Fibroblast of the conjunctiva (primary cell): ENCODE results near the gene FOLR2.

Experiments
- DNase-seq: peaks from one replicate; pipeline ENCODE4 v3.0.0-alpha.2; 2010; ENCODE audit warnings: low read depth

The FOLR2 gene

DNA sequence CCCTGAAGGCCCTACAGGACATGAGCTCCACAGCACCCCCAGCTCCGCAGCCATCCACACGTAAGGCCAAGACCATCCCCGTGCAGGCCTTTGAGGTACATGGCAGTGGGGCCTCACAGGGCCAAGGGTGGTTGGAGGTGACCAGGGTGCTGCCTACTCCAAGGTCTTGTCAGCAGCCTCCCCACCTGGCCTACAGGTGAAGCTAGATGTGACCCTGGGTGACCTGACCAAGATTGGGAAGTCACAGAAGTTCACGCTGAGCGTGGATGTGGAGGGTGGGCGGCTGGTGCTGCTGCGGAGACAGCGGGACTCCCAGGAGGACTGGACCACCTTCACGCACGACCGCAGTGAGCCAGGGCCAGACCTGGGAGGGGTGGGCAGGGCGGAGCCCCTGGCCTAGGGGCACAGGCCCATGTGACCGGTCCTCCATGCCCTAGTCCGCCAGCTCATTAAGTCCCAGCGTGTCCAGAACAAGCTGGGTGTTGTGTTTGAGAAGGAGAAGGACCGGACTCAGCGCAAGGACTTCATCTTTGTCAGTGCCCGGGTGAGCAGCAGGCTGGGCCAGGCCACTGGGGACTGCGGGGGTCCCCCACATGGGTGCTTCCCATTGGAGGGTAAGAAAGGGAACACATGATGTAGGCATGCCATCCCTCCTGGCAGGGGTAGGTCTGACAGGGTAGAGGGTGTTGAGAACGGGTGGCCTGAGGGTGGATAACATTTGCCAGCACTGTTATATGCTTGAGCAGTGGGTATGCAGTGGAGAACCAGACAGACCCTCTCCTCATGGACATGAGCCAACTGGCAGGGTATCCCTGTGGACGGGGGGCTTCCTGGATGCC lies 13.6 kb downstream of the FOLR2 start:
- DNase-seq, result no peak

DNA sequence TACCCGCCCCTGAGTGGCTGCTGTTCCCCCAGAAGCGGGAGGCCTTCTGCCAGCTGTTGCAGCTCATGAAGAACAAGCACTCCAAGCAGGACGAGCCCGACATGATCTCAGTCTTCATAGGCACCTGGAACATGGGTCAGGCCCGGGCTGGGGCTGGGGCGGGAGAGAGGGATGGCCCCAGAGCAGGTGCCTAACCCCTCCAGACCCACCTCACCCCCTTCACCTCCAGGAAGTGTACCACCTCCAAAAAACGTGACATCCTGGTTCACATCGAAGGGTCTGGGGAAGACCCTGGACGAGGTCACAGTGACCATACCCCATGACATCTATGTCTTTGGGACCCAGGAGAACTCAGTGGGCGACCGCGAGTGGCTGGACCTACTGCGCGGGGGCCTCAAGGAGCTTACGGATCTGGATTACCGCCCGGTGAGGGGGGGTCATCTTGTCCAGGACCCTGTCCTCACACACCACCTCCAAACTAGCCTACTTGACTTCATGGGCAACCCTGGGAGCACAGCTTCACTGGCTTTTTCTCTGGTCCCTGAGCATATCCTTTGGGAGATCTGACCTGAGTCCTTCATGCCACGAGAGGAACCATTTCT lies 14.3 kb downstream of the FOLR2 start:
- DNase-seq, result no peak

DNA sequence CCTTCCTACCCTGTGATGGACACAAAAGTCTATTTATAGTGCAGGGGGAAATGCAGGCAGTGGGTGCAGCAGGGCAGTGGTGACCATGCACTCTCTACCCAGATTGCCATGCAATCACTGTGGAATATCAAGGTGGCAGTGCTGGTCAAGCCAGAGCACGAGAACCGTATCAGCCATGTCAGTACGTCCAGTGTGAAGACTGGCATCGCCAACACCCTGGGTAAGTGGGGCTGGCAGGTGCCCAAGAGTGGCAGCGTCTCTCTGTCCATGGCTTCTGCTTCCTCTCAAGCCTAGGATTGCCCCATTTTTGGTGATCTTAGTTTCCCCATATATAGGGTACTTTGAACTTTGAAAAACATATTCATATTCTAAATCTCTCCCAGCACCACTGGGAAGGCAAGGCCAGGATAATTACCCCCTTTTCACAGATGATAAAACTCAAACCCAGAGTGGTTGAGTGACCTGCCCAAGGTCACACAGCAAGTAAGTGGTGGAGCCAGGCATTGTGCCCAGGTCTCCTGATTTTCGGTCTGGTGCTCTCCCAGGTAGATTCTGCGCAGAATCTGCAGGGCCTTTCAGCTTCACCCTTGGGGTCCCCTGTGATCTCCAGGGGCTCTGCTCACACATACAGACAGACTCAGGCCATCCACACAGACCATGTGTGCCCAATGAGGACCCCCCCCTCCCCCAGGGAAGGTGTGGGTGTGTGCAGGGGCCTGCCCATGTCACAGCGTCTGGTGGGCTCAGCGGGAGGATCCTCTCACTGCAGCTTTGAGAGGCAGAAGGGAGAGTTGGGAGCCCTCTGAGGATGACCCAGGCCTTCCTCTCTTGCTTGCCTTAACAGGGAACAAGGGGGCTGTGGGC lies 15.0 kb downstream of the FOLR2 start:
- no peak for DNase-seq

DNA sequence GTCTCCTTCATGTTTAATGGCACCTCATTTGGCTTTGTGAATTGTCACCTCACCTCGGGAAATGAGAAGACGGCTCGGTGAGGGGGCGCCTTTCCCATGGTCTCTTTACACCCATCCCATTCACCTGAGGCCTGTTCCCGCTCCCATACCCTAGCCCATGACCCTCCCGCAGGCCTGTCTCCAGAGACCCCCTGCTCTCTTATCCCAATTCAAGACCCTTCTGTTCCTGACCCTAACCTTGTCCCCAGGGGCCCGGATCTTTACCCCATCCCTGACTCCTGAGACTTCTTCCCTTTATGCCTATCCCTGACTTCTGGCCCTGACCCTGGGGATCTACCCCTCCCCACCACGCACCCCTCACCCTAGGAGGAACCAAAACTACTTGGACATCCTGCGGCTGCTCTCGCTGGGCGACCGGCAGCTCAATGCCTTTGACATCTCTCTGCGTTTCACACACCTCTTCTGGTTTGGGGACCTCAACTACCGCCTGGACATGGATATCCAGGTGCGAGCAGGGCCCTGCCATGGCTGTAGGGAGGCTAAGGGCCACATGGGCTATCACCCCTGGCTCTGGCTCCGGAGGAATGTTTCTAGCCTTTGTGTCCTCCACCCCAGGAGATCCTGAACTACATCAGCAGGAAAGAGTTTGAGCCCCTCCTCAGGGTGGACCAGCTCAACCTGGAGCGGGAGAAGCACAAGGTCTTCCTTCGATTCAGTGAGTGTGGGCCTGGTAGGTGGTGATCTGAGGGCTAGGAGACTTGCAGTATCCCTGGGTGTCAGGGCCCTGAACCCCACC lies 15.9 kb downstream of the FOLR2 start:
- DNase-seq, result no peak

DNA sequence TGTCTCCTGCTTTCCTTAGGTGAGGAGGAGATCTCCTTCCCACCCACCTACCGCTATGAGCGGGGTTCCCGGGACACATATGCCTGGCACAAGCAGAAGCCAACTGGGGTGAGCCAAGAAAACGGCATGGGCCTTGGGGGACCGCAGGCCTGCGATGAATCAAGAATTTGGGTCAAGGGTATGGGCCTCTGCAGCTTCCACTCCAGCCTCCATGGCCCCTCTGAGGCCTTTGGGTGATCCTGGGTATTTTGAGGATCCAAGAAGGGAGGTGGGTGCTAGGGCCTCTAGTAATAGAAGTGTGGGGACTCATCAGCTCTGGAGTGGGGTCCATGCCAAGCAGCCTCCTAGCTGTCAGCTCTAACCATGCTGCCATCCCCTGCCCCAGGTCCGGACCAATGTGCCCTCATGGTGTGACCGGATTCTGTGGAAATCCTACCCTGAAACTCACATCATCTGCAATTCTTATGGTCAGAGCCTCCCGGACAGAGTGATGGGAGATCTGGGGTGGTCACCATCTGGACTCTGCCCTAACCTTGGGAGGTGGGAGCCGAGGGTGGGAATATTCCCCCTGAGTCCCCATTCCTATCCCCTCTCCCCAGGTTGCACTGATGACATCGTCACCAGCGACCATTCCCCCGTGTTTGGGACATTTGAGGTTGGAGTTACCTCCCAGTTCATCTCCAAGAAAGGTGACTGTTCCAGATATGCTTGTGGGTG lies 16.6 kb downstream of the FOLR2 start:
- no peak for DNase-seq

DNA sequence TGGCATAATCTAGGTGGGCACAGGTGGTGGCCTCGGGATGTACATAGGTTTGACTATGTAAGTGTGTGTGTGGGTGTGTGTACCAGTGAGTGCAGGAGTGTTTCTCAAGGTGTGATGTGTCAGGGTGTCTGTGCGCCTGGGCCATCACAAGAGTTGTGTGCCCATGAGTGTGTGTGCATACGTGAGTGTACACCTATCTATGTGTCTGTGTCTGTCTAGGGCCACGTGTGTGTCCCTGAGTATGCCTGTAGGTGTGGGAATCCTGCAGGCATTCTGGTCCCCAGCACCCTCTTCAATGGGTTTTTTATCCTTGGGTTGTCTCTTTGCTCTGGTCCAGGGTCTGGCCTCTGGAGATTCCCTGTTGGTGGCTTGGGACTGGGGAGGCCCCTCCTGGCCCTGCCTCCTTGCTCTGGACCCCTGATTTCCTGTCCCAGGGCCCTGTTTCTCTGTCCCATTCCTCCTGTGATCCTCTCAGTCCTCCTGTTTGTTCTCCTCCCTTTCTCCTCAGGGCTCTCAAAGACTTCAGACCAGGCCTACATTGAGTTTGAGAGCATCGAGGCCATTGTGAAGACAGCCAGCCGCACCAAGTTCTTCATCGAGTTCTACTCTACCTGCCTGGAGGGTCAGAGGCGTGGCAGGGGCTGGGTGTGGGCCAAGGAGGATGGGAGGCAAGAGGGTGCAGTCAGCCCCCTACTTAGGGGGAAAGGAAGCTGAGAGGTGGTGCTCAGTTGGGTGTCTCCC lies 17.3 kb downstream of the FOLR2 start:
- no peak for DNase-seq

DNA sequence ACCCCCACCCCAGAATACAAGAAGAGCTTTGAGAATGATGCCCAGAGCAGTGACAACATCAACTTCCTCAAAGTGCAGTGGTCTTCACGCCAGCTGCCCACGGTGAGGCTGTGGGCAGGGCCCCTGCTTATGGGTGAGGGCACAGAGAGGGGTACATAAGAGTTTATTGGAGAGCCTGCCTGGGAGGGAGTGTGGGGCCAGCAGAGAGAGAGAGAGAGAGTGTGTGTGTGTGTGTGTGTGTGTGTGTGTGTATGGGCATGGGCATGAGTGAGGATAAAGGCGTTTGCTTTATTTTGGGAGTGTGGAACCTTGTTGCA lies 17.9 kb downstream of the FOLR2 start:
- DNase-seq, result no peak

DNA sequence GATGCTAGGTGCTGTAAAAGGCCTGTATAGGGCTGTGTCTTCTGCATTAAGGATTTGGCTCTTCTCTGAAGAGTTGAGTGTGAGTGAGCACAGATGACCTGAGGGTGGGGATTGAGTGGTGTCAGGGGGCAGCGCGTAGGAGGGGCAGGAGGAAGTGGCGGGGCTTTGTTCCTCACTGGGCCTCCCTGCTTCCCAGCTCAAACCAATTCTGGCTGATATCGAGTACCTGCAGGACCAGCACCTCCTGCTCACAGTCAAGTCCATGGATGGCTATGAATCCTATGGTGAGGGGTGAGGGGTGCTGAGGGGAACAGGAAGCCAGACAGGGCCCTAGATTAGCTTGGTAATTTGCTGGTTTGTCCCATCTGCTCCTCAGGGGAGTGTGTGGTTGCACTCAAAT lies 18.3 kb downstream of the FOLR2 start:
- no peak for DNase-seq

DNA sequence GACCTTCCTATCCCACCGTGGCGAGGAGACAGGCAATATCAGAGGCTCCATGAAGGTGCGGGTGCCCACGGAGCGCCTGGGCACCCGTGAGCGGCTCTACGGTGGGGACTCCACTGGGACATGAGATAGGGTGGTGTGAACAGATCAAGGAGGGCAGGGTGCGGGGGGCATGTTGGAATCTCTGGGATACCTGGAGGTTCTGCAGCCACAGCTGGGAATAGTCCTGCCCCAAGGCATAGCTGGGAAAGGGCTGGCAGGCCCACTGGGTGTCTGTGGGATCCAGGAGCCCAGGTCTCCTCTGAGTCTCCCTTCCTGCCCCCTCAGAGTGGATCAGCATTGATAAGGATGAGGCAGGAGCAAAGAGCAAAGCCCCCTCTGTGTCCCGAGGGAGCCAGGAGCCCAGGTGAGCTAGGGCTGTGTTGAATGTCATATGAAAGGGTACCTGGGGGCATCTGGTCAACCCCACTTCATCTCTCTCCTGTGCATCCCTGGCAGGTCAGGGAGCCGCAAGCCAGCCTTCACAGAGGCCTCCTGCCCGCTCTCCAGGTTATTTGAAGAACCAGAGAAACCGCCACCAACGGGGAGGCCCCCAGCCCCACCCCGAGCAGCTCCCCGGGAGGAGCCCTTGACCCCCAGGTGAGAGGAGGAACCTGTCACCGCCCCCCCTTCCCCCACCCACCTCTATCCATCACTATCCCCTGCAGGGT lies 18.9 kb downstream of the FOLR2 start:
- DNase-seq, result no peak

DNA sequence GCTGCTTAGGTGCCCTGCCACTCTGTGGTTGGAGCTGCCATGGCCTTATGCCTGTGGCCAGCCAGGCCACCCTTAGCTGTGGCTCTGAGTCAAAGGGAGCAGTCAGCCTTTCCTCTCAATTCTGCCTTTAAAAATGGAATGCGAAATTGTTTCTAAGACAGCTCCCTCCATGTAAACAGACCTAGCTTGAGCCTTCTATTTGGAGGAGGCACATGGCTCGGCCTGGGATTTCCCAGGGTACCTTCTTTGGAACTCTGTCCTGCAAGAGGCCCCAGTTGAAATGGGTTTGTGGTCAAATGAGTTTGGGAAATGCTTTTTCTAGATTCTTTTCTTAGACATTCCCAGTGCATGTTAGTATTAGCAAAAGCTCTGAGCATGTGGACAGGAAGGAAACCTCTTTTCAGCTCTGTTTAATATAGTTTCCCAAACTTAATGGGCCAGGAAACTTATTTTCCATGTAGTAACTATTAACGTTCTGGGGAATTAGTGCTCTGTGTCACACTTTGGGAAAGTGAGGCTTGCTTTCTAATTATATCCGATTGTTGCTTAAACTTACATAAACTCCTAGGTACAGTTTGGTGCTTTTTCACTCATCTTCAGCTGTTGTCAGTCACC lies 19.6 kb downstream of the FOLR2 start:
- no peak for DNase-seq

DNA sequence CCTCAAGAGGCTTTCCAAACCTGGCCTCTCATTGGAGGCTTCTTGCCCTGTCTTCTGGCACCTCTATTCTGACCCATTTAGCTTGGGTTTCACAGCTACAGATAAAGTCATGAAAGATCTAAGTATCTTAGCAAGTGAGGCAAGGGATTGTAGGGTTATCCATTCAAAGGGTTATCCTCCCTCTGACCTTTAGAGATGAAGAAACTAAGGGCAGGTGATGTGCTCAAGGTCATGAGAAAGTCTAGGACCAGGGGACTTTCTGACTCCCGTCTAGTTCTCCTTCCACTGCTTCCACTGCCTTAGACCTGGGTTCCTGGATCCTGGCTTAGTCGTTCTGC lies 20.1 kb downstream of the FOLR2 start:
- no peak for DNase-seq

DNA sequence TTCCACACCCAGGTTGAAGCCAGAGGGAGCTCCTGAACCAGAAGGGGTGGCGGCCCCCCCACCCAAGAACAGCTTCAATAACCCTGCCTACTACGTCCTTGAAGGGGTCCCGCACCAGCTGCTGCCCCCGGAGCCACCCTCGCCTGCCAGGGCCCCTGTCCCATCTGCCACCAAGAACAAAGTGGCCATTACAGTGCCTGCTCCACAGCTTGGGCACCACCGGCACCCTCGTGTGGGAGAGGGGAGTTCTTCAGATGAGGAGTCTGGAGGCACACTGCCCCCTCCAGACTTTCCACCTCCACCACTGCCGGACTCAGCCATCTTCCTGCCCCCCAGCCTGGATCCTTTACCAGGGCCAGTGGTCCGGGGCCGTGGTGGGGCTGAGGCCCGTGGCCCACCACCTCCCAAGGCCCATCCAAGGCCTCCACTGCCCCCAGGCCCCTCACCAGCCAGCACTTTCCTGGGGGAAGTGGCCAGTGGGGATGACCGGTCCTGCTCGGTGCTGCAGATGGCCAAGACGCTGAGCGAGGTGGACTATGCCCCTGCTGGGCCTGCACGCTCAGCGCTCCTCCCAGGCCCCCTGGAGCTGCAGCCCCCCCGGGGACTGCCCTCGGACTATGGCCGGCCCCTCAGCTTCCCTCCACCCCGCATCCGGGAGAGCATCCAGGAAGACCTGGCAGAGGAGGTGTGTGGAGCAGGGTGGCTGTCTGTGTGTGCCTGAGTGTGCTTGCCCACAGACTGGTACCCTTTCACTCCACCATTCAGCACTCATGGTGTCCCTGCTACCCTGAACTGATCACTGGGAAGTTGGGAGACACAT lies 20.7 kb downstream of the FOLR2 start:
- DNase-seq, result no peak

DNA sequence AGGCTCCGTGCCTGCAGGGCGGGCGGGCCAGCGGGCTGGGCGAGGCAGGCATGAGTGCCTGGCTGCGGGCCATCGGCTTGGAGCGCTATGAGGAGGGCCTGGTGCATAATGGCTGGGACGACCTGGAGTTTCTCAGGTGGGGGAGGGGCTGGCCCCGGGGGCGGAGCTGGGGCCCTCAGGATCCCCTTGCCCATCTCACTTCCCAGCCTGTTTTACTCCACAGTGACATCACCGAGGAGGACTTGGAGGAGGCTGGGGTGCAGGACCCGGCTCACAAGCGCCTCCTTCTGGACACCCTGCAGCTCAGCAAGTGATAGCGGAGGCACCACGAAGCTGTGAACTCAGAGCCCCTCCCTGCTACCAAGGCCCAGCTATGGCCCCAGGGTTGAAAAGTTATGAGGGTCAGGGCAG lies 21.5 kb downstream of the FOLR2 start:
- DNase-seq, result peak; percentile 54

DNA sequence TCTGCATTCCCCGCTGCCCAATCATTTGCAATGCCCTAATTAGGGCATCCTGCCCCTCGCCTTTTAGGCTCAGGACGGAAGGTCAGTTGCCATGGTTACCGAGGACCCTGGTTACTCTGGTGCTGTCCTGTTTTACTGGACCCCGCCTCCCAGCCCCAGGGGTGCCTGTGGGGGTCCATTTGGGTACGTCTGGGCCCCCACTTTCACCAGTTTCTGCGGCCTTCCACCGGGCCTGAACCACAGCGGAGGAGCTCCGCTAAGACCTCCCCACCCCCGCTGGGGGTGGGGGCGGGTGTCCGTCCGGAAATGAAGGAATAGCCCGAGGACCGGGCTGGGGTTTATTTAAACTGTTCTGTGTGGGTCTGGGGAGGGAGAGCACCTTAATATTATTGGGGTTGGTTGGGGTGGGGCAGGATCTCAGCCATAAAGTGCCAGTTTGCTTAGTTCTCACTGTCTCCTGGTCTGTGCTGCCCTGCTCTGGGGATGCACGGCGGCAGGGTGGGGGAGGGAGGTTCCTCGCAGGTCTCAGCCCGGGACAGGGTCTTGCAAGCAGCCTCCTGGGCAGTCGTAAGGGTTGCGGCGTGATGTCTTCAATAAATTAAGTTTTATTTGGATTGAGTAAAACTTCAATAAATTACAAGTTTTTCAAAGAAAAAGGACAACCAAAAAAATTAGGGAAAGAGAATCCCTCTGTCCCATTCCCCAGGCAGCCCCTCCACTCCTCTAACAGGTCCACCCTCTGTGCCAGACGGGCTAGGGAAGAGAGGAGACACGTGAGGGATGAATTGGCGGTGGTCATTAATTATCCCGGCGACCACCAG lies 22.1 kb downstream of the FOLR2 start:
- DNase-seq, result no peak

DNA sequence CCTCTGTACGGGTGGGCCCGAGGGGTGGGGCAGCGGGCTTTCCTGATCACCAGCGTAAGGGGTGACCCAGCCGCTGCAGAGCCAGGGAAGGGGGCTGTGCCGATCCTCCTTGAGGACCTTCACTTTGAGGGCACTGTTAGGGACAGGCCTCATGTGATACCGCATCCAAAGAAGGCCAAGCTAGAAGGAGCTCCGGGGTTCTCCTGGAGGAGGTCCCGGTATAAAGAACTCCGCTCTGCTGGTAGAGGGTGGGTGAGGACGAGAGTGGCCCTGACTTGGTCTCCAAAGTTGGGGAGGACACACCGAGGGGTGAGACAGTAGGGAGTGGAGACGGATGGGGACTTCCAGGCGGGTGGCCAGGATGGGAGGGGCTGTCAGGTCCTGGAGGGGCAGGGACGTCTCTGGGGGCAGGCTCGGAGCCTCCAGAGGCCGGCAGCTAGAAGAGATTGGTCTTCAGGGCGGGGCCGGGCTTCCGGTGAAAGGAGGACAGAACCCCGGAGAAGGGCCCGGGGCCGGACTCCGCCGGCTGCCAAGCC lies 22.8 kb downstream of the FOLR2 start:
- no peak for DNase-seq

DNA sequence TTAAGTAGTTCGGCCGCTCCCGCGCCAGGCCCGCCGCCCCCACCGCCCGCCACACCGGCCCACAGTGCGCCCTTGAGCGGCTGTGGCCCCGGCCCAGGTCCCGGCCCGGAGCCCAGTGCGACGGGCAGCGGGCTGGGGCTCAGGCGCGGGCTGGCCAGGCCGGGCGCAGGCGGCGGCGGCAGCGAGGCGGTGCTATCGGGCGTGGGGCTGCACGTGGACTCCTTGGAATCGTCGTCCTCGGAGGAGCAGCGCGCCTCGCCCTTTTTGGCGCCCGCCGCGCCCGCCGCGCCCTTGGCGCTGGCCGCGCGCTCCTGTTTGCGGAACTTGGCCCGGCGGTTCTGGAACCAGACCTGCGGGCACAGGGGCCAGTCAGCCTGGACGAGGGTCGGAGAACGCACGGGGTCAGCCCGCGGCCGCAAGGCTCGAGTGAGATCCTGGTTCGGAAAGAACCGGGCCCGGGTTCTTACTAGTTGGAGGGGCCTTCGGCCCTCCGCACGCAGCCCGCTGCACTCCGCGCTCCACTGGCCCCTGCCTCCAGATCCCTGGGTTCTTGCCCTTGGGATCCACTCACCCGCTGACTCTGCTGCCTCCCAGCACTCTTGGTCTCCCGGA lies 23.4 kb downstream of the FOLR2 start:
- no peak for DNase-seq
